Measurements from ENCODE around the gene ARAF.

Gene ARAF

GRCh38 chrX:47564438-47565085 lies 3.6 kb downstream of the ARAF start:
- in situ Hi-C loops (cut with HindIII; ENCODE audit: low sequenced_read_pairs) = no loop called here
- TF ChIP-seq, protein P1, sequence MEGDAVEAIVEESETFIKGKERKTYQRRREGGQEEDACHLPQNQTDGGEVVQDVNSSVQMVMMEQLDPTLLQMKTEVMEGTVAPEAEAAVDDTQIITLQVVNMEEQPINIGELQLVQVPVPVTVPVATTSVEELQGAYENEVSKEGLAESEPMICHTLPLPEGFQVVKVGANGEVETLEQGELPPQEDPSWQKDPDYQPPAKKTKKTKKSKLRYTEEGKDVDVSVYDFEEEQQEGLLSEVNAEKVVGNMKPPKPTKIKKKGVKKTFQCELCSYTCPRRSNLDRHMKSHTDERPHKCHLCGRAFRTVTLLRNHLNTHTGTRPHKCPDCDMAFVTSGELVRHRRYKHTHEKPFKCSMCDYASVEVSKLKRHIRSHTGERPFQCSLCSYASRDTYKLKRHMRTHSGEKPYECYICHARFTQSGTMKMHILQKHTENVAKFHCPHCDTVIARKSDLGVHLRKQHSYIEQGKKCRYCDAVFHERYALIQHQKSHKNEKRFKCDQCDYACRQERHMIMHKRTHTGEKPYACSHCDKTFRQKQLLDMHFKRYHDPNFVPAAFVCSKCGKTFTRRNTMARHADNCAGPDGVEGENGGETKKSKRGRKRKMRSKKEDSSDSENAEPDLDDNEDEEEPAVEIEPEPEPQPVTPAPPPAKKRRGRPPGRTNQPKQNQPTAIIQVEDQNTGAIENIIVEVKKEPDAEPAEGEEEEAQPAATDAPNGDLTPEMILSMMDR (IDR thresholded peaks at IDR 0.05; ENCODE audit: low read depth, low read length, missing control alignments) = no peak
- no peak for DNase-seq (ENCODE audit: low read depth)
- H3K4me3 ChIP-seq (ENCODE audit: low read depth, low read length) = no peak overlapping the region

DNA sequence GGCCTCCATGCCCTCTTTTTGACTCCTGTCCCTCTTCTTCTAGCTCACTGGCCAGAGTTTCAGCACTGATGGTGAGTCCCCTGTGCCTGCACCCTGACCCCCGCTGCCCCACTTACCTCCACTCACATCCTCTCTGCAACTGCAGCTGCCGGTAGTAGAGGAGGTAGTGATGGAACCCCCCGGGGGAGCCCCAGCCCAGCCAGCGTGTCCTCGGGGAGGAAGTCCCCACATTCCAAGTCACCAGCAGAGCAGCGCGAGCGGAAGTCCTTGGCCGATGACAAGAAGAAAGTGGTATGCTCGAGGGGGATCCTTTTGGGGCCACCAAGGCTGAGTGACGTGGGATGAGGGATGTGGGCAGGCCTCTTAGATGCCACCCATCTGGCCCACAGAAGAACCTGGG lies 5.8 kb downstream of the ARAF start:
- H3K4me3 ChIP-seq (ENCODE audit: low read depth, low read length) = no peak overlapping the region
- TF ChIP-seq, protein P1 (IDR thresholded peaks at IDR 0.05; ENCODE audit: low read depth, low read length, missing control alignments) = no peak
- DNase-seq (ENCODE audit: low read depth) = no peak
- in situ Hi-C loops (cut with HindIII; ENCODE audit: low sequenced_read_pairs) = no loop called here

DNA sequence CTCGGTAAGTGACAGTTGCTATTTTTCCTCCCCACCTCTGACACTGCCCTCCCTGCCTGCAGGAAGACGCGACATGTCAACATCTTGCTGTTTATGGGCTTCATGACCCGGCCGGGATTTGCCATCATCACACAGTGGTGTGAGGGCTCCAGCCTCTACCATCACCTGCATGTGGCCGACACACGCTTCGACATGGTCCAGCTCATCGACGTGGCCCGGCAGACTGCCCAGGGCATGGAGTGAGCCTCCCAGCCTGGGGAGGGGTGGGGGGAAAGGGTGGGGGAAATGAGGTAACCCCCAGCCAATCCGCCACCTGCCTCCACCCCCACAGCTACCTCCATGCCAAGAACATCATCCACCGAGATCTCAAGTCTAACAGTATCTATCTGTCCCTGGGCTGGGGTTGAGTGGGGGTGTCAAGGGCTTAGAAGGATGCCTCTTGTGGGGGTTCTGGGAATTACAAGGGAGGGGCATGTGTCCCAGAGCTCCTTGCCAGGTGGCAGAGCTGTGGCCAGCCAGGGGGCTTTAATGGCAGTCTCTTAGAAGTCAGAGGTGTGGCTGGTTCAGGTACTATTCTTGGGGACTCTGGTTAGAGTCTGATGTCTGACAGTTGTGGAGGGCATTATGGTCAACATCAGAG lies 7.8 kb downstream of the ARAF start:
- in situ Hi-C loops (cut with HindIII; ENCODE audit: low sequenced_read_pairs) = no loop called here
- TF ChIP-seq, protein P1 (IDR thresholded peaks at IDR 0.05; ENCODE audit: low read depth, low read length, missing control alignments) = peak; percentile 46
- DNase-seq (ENCODE audit: low read depth) = no peak
- H3K4me3 ChIP-seq (ENCODE audit: low read depth, low read length) = no peak overlapping the region

- no peak for DNase-seq (ENCODE audit: low read depth)
These were observed 9.8 kb downstream of the ARAF start for GRCh38 chrX:47570794-47571193.

DNA sequence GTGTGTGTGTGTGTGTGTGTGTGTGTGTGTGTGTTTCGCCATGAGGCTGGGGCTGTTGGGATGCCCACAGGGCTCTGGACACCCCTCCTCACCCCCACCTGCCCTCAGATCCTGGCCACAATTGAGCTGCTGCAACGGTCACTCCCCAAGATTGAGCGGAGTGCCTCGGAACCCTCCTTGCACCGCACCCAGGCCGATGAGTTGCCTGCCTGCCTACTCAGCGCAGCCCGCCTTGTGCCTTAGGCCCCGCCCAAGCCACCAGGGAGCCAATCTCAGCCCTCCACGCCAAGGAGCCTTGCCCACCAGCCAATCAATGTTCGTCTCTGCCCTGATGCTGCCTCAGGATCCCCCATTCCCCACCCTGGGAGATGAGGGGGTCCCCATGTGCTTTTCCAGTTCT lies 10.2 kb downstream of the ARAF start:
- no peak for DNase-seq (ENCODE audit: low read depth)

More at GRCh38 chrX:47570794-47571193, 9.8 kb downstream of the ARAF start:
- in situ Hi-C loops (cut with HindIII; ENCODE audit: low sequenced_read_pairs) = no loop called here
- TF ChIP-seq, protein P1 (IDR thresholded peaks at IDR 0.05; ENCODE audit: low read depth, low read length, missing control alignments) = no peak
- H3K4me3 ChIP-seq (ENCODE audit: low read depth, low read length) = no peak overlapping the region

GRCh38 chrX:47571896-47572295 lies 10.9 kb downstream of the ARAF start:
- TF ChIP-seq, protein P1 (IDR thresholded peaks at IDR 0.05; ENCODE audit: low read depth, low read length, missing control alignments) = no peak
- no peak for DNase-seq (ENCODE audit: low read depth)
- in situ Hi-C loops (cut with HindIII; ENCODE audit: low sequenced_read_pairs) = no loop called here
- no peak overlapping the region for H3K4me3 ChIP-seq (ENCODE audit: low read depth, low read length)

More for the DNA sequence above, 10.2 kb downstream of the ARAF start:
- H3K4me3 ChIP-seq (ENCODE audit: low read depth, low read length) = no peak overlapping the region
- TF ChIP-seq, protein P1 (IDR thresholded peaks at IDR 0.05; ENCODE audit: low read depth, low read length, missing control alignments) = no peak
- in situ Hi-C loops (cut with HindIII; ENCODE audit: low sequenced_read_pairs) = no loop called here

Data from astrocyte of the cerebellum (primary cell).